Esophagus squamous epithelium (tissue), 4 donors: Measurements from ENCODE around the gene LPAR2.

Source experiments
- CTCF ChIP-seq, 6 experiments: fragments of 450-650 bp in 4 of 6; fragments of 200-600 bp in 2 of 6; sonication (generic) in 2 of 6; IDR thresholded peaks; one replicate each; pipeline ENCODE4 v1.5.1; 2016 to 2019; ENCODE audit warnings: antibody characterized with exemption in 6 of 6, mild to moderate bottlenecking in 4 of 6, moderate library complexity in 4 of 6
- POLR2A ChIP-seq, 4 donors: fragments of 450-650 bp; IDR thresholded peaks; one replicate each; pipeline ENCODE4 v1.6.1; 2017; ENCODE audit warnings: antibody characterized with exemption in 4 of 4, mild to moderate bottlenecking in 4 of 4, moderate library complexity in 3 of 4

- TF ChIP-seq CTCF (IDR thresholded peaks at IDR 0.05) (no peak), POLR2A (IDR thresholded peaks at IDR 0.05) (no peak)
Measured at GRCh38 chr19:19651076-19651475, 23.1 kb upstream of the LPAR2 start.
